ENCODE data around the gene DMPK. TPM values are rescaled to one million over a fixed set of nuclear protein-coding genes. Genes with fewer than 3 reads are reported as not detected.

The DMPK gene
- total and polyA plus RNA-seq, 2 of the 4 experiments (the other 2 are of a cell fraction): 7.9 to 50.7 TPM

- Histone ChIP-seq H4K8ac (ENCODE audit: low read depth in 2 of 2, low read length in 2 of 2) (no peak overlapping the region), H3K9me3 (ENCODE audit: control insufficient read depth, insufficient read depth, low read length) (no peaks in the 10 kb centered on the region), H3K4ac (ENCODE audit: low read depth, low read length) (no peak overlapping the region), H3K79me1 (ENCODE audit: low read depth in 1 of 2, low read length in 2 of 2) (no peaks in the 10 kb centered on the region), H3K9me1 (ENCODE audit: insufficient read depth, low read length) (no peaks in the 10 kb centered on the region), H3K4me2 (ENCODE audit: low read depth, low read length) (no peak overlapping the region), H2BK20ac (ENCODE audit: low read depth, low read length) (no peak overlapping the region), H2BK15ac (ENCODE audit: low read depth, low read length) (no peak overlapping the region), H3K27ac (ENCODE audit: insufficient read depth, low read length) (no peak overlapping the region), H2AK9ac (replicated peaks; ENCODE audit: low read depth, low read length, poor library complexity) (no peak overlapping the region), H3K14ac (replicated peaks; ENCODE audit: low read depth, low read length) (no peak overlapping the region), H3K36me3 (ENCODE audit: control insufficient read depth, insufficient read depth, low read length) (no peaks in the 10 kb centered on the region), H4K91ac (ENCODE audit: insufficient read depth, low read depth, low read length) (no peak overlapping the region), H3K27me3 (ENCODE audit: control insufficient read depth, insufficient read depth, low read length) (peaks cover 22% of the 10 kb centered on the region), H3K23ac (ENCODE audit: low read depth, low read length) (no peak overlapping the region), H4K20me1 (ENCODE audit: insufficient read depth, low read length) (no peaks in the 10 kb centered on the region), H4K5ac (ENCODE audit: low read depth, low read length) (no peak overlapping the region), H3K18ac (ENCODE audit: low read depth, low read length) (no peak overlapping the region), H2BK120ac (ENCODE audit: low read depth, low read length) (no peak overlapping the region), H2AK5ac (ENCODE audit: low read depth, low read length) (no peak overlapping the region), H2BK5ac (ENCODE audit: low read depth, low read length, poor library complexity, severe bottlenecking) (no peak overlapping the region), H3K4me1 (ENCODE audit: control insufficient read depth, insufficient read depth, low read length) (no peaks in the 10 kb centered on the region), H3K9ac (ENCODE audit: low read depth, low read length) (no peak overlapping the region), H3K56ac (ENCODE audit: extremely low read depth, insufficient read depth, low read length) (no peak overlapping the region), H3K4me3 (ENCODE audit: insufficient read depth, low read depth, low read length) (no peak overlapping the region), H2AFZ (replicated peaks; ENCODE audit: low read length, poor library complexity) (no peak overlapping the region)
- ATAC-seq (ENCODE audit: low read depth) (no peak), DNase-seq (no peak)
- no peak for TF ChIP-seq BHLHE40 (IDR thresholded peaks at IDR 0.05; ENCODE audit: low read depth, low read length)
- TF ChIP-seq RCOR1 (IDR thresholded peaks at IDR 0.05; ENCODE audit: insufficient replicate concordance, low read length): no peak
- WGBS, 2 experiments (ENCODE audit: extremely low coverage in 2 of 2, insufficient read length in 1 of 2): 43% methylated on average over 1 of the region's 4 CpGs; no CpG with 5 or more reads in 1 of the 2 experiments
- in situ Hi-C loops (cut with MboI; ENCODE audit: low sequenced_read_pairs): no loop called here
- no TSS peak for BruUV-seq (replicated peaks)
- ChIA-PET CTCF (no interaction called here), POLR2A (ENCODE audit: unreplicated experiment) (no interaction called here)
- intact Hi-C loops (cut with micrococcal nuclease): no loop called here
- dilution Hi-C loops (cut with HindIII; ENCODE audit: low sequenced_read_pairs, unreplicated experiment): no loop called here
Observed at GRCh38 chr19:45742969-45743368, 39.3 kb downstream of the DMPK start.
